GM12878 (cell line): ENCODE data around the gene MFN2. TPM values are rescaled to one million over a fixed set of nuclear protein-coding genes. Genes with fewer than 3 reads are reported as not detected.

Experiments used
- ATAC-seq: fragments of 200-7000 bp; cut with Tn5 transposase; 3 replicates; pipeline ENCODE4 v1.9.1; 2020; ENCODE audit warnings: mild to moderate bottlenecking, moderate library complexity
- BruUV-seq: library from RNA; stranded (reverse); fragments of 400-500 nt; replicated peaks from 2 replicates; lab custom pipeline; 2021; lab: Mats Ljungman, UMichigan
- CTCF ChIA-PET: fragments of 300-600 bp; sonication (Branson Sonifier 250); formaldehyde crosslinking; extraction: SDS; loops from one replicate; lab custom pipeline; 2021; ENCODE audit warnings: inconsistent platforms; lab: Yijun Ruan, JAX
- POLR2A ChIA-PET: fragments of 350-600 bp; formaldehyde crosslinking; extraction: SDS; loops from one replicate; lab custom pipeline; 2021; ENCODE audit warnings: inconsistent platforms; lab: Charles Lee
- RAD21 ChIA-PET: fragments of 300-600 bp; sonication (Branson Sonifier 250); formaldehyde crosslinking; loops from one replicate; lab custom pipeline; 2023; ENCODE audit warnings: antibody characterized with exemption; ENCODE audit not compliant: unreplicated experiment; lab: Charles Lee
- SMC1A ChIA-PET: fragments of 300-600 bp; sonication (Branson Sonifier 250); formaldehyde crosslinking; loops from one replicate; lab custom pipeline; 2023; ENCODE audit not compliant: unreplicated experiment, uncharacterized antibody; lab: Charles Lee
- DNase-seq: peaks from one replicate; pipeline ENCODE4 v3.0.0-alpha.2; 2011; ENCODE audit warnings: low read depth, low spot score
- FAIRE-seq: peaks from 3 replicates; lab custom pipeline; 2011; peaks lifted over from hg19 to GRCh38; lab: Jason Lieb, UNC
- H2AFZ ChIP-seq: 2 replicates; pipeline ENCODE4 v1.6.0; 2011; ENCODE audit warnings: low read depth, low read length, control low read depth; ENCODE audit not compliant: control insufficient read depth
- H3K27ac ChIP-seq: 2 replicates; pipeline ENCODE4 v1.5.1; 2011; ENCODE audit warnings: control low read depth; ENCODE audit not compliant: control insufficient read depth, insufficient read depth
- H3K27me3 ChIP-seq, 2 experiments: replicated peaks in 1 of 2; 2 replicates each; pipeline versions ENCODE4 v1.6.0 to v1.6.1; 2011; ENCODE audit warnings: low read length in 1 of 2; ENCODE audit not compliant: control insufficient read depth in 2 of 2, insufficient read depth in 2 of 2
- H3K36me3 ChIP-seq, 2 experiments: 2 replicates each; pipeline ENCODE4 v1.5.1; 2011; ENCODE audit warnings: low read length in 1 of 2; ENCODE audit not compliant: control insufficient read depth in 2 of 2, insufficient read depth in 2 of 2
- H3K4me1 ChIP-seq: 2 replicates; pipeline ENCODE4 v1.6.1; 2011; ENCODE audit warnings: mild to moderate bottlenecking, low read length, moderate library complexity, mixed read lengths; ENCODE audit not compliant: control insufficient read depth, insufficient read depth
- H3K4me2 ChIP-seq: 2 replicates; pipeline ENCODE4 v1.6.0; 2011; ENCODE audit warnings: control low read depth; ENCODE audit not compliant: control insufficient read depth, insufficient read depth
- H3K4me3 ChIP-seq: fragments of 200-600 bp; sonication (generic); 2 replicates; pipeline ENCODE4 v1.5.1; 2016
- H3K79me2 ChIP-seq: 2 replicates; pipeline ENCODE4 v1.6.0; 2011; ENCODE audit warnings: low read length; ENCODE audit not compliant: control insufficient read depth, insufficient read depth
- H3K9ac ChIP-seq: 2 replicates; pipeline ENCODE4 v1.8.0; 2011; ENCODE audit warnings: low read length, control low read depth, mixed read lengths; ENCODE audit not compliant: control insufficient read depth, insufficient read depth
- H3K9me3 ChIP-seq: replicated peaks from 3 replicates; pipeline ENCODE4 v1.5.1; 2011; ENCODE audit warnings: mild to moderate bottlenecking, low read length; ENCODE audit not compliant: control insufficient read depth, insufficient read depth
- H4K20me1 ChIP-seq: 2 replicates; pipeline ENCODE4 v1.6.0; 2011; ENCODE audit not compliant: control insufficient read depth, insufficient read depth
- ATF7 ChIP-seq: fragments of 450-650 bp; IDR thresholded peaks from 2 replicates; pipeline ENCODE4 v1.6.1; 2016; ENCODE audit warnings: low read depth, mild to moderate bottlenecking
- EZH2 ChIP-seq: IDR thresholded peaks from 2 replicates; pipeline ENCODE4 v1.6.1; 2012; ENCODE audit warnings: low read depth, mild to moderate bottlenecking, control low read depth, inconsistent platforms, low read length, borderline replicate concordance; ENCODE audit not compliant: control insufficient read depth
- FOXK2 ChIP-seq: fragments of 450-650 bp; IDR thresholded peaks from 2 replicates; pipeline ENCODE4 v1.6.1; 2017; ENCODE audit warnings: mild to moderate bottlenecking, moderate library complexity
- HDAC6 ChIP-seq: fragments of 200-600 bp; sonication (generic); IDR thresholded peaks from one replicate; pipeline ENCODE4 v1.8.0; 2017; ENCODE audit warnings: antibody characterized with exemption; ENCODE audit not compliant: unreplicated experiment
- JUND ChIP-seq: IDR thresholded peaks from 2 replicates; pipeline ENCODE4 v1.6.1; 2012; ENCODE audit warnings: low read depth, mild to moderate bottlenecking, low read length, improper control_type of control experiment, moderate library complexity
- NBN ChIP-seq: fragments of 450-650 bp; IDR thresholded peaks from 2 replicates; pipeline ENCODE4 v1.6.1; 2016
- NFXL1 ChIP-seq: fragments of 450-650 bp; IDR thresholded peaks from 2 replicates; pipeline ENCODE4 v1.6.1; 2017; ENCODE audit warnings: antibody characterized with exemption, mild to moderate bottlenecking, borderline replicate concordance
- NFYA ChIP-seq: IDR thresholded peaks from 2 replicates; pipeline ENCODE4 v1.6.1; 2011; ENCODE audit warnings: low read depth, mild to moderate bottlenecking, low read length, improper control_type of control experiment, borderline replicate concordance
- NR2C2 ChIP-seq: IDR thresholded peaks from 2 replicates; pipeline ENCODE4 v1.6.1; 2011; ENCODE audit warnings: borderline replicate concordance, low read depth; ENCODE audit not compliant: control insufficient read depth, insufficient read length
- POU2F2 ChIP-seq: IDR thresholded peaks from 3 replicates; pipeline ENCODE4 v1.6.1; 2011; ENCODE audit warnings: low read depth, mild to moderate bottlenecking, low read length, borderline replicate concordance
- SIN3A ChIP-seq: IDR thresholded peaks from 2 replicates; pipeline ENCODE4 v1.6.1; 2012; ENCODE audit warnings: low read depth, low read length, improper control_type of control experiment
- SIX5 ChIP-seq: IDR thresholded peaks from 2 replicates; pipeline ENCODE4 v1.6.1; 2011; ENCODE audit warnings: mild to moderate bottlenecking, low read depth, low read length, moderate library complexity; ENCODE audit not compliant: severe bottlenecking
- SMAD5 ChIP-seq: IDR thresholded peaks from 2 replicates; pipeline ENCODE4 v1.6.1; 2016; ENCODE audit warnings: antibody characterized with exemption, low read depth
- SUPT20H ChIP-seq: IDR thresholded peaks from 2 replicates; pipeline ENCODE4 v1.6.1; 2011; ENCODE audit warnings: low read depth, mild to moderate bottlenecking, low read length, moderate library complexity, borderline replicate concordance; ENCODE audit not compliant: control insufficient read depth
- TCF3 ChIP-seq: IDR thresholded peaks from 2 replicates; pipeline ENCODE4 v1.6.1; 2012; ENCODE audit warnings: low read depth, mild to moderate bottlenecking, low read length, borderline replicate concordance; ENCODE audit not compliant: insufficient read depth
- WGBS: methylation state at CpG from one replicate; pipeline ENCODE4 v1.1.6; 2016; ENCODE audit warnings: low lambda C conversion rate; ENCODE audit not compliant: insufficient replicate concordance, insufficient coverage; ENCODE audit errors: missing lambda C conversion rate; 5-methylcytosine and 5-hydroxymethylcytosine counted together
- in situ Hi-C: fragments of 300-500 bp; cut with MboI; formaldehyde crosslinking; loops from 9 replicates; pipeline ENCODE4 v1.14.3; 2018; ENCODE audit warnings: mixed read lengths
- intact Hi-C: fragments of 100-400 bp; cut with micrococcal nuclease; formaldehyde crosslinking; loops from one replicate; pipeline ENCODE4 v1.14.2; 2022; ENCODE audit not compliant: unreplicated experiment
- polyA plus RNA-seq, 11 experiments: library from polyadenylated mRNA; depleted of rRNA in 4 of 11; unstranded in 6 of 11; stranded (reverse) in 5 of 11; fragments of >200 nt; fragmentation: Nextera tagmentation in 4 of 11; fragmentation: Illumina TruSeq in 1 of 11; extraction: Ambion mirVana in 4 of 11; extraction: Trizol in 1 of 11; gene quantifications; 1 replicate in 1 of 11; 2 replicates in 10 of 11; pipeline versions ENCODE4 v1.2.1 to v1.2.3, GENCODE V29; 2011 to 2016; ENCODE audit warnings: inconsistent platforms in 2 of 11, missing spikeins in 2 of 11, low read depth in 1 of 11
- total RNA-seq, 4 experiments: library from RNA; depleted of rRNA in 3 of 4; stranded (reverse); fragments of >200 nt in 3 of 4; fragmentation: Illumina TruSeq in 1 of 4; extraction: Trizol in 1 of 4; gene quantifications; 2 replicates each; pipeline versions ENCODE4 v1.2.1 to v1.2.3, GENCODE V29; 2013 to 2021
- TF ChIP-seq, protein P1 (sequence below): fragments of 450-650 bp; IDR thresholded peaks from 2 replicates; pipeline ENCODE4 v1.6.1; 2017; ENCODE audit warnings: low read depth, mild to moderate bottlenecking, moderate library complexity
- TF ChIP-seq, protein P2 (sequence below): IDR thresholded peaks from 2 replicates; pipeline ENCODE4 v1.6.1; 2012; ENCODE audit warnings: low read depth, low read length, improper control_type of control experiment
- TF ChIP-seq, protein P3 (sequence below): IDR thresholded peaks from 2 replicates; pipeline ENCODE4 v1.6.1; 2012; ENCODE audit warnings: low read depth, low read length, improper control_type of control experiment
- TF ChIP-seq, protein P4 (sequence below): IDR thresholded peaks from 2 replicates; pipeline ENCODE4 v1.6.1; 2012; ENCODE audit warnings: low read length, inconsistent platforms

The MFN2 gene
- total and polyA plus RNA-seq, 10 of the 15 experiments (the other 5 are each of a cell fraction or from before 2014, with no cell fraction given), result 5.3 to 64.4 (median 48.1) TPM

DNA sequence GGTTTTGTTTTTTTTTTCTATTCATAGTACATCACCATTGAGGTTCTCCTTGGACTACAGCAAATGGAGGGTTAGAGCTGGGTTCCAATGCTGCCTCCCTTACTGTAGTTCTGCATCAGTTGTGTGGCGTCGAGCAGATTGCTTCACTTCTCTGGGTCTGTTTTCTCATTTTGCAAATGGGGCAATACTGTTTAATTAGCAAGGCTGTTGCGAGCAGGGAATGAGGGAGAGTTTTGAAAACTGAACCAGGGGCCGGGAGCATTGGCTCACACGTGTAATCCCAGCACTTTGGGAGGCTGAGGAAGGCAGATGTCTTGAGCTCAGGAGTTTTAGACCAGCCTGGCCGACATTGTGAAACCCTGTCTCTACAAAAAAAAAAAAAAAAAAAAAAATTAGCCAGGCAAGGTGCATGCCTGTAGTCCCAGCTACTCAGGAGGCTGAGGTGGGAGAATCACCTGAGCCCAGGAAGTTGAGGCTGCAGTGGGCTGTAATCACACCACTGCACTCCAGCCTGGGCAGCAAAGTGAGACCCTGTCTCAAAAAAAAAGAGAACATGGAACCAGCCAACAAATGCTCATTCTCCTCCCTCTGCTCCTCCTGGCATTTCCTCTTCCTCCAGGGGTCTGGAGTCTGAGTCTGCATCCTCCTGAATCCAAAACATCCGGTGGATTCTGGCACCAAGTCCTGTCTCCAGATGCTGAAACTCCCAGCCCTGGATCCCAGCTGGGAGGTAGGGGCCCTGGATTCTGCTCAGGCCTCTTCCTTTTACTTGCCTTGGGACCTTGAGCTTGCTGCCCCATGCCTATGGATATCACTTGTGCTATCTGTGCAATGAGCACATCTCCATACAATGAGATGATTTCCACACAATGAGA, 49.4 kb upstream of the MFN2 start:
- ChIA-PET POLR2A (interaction anchor here (0.5 to 4.2 kb wide), 6 partner anchors 16 to 691 kb away, joined by 3 to 37 read pairs (median 5); no protein-coding TSS in a partner anchor), CTCF (interaction anchor here (1.7 kb wide), 1 partner anchor 21 kb away, joined by 7 read pairs; no protein-coding TSS in a partner anchor), RAD21 (interaction anchor here (1.1 kb wide), 1 partner anchor 37 kb away, joined by 4 read pairs; no protein-coding TSS in a partner anchor), SMC1A (interaction anchor here (0.6 kb wide), 1 partner anchor 60 kb away, joined by 3 read pairs; no protein-coding TSS in a partner anchor)
- FAIRE-seq (no peak), DNase-seq (no peak), ATAC-seq (no peak)
- Histone ChIP-seq H3K4me2 (no peak overlapping the region), H3K36me3 (no peaks in the 10 kb centered on the region), H3K27me3 (no peaks in the 10 kb centered on the region), H3K79me2 (peaks cover 19% of the 10 kb centered on the region), H3K9me3 (no peaks in the 10 kb centered on the region), H3K9ac (no peak overlapping the region), H3K27ac (no peak overlapping the region), H3K4me3 (no peak overlapping the region), H3K4me1 (peaks cover 26% of the 10 kb centered on the region), H2AFZ (peak overlapping the region; percentile 37; the same call in 1 of the 2 replicates), H4K20me1 (no peaks in the 10 kb centered on the region)
- WGBS, result 70% methylated on average over 6 of the region's 7 CpGs
- in situ Hi-C loops, result no loop called here
- intact Hi-C loops, result no loop called here
- no TSS peak for BruUV-seq
- TF ChIP-seq, protein P1, sequence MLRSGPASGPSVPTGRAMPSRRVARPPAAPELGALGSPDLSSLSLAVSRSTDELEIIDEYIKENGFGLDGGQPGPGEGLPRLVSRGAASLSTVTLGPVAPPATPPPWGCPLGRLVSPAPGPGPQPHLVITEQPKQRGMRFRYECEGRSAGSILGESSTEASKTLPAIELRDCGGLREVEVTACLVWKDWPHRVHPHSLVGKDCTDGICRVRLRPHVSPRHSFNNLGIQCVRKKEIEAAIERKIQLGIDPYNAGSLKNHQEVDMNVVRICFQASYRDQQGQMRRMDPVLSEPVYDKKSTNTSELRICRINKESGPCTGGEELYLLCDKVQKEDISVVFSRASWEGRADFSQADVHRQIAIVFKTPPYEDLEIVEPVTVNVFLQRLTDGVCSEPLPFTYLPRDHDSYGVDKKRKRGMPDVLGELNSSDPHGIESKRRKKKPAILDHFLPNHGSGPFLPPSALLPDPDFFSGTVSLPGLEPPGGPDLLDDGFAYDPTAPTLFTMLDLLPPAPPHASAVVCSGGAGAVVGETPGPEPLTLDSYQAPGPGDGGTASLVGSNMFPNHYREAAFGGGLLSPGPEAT, result no peak
- TF ChIP-seq SUPT20H (no peak), SIN3A (no peak), FOXK2 (no peak), NBN (no peak), SMAD5 (no peak), NR2C2 (no peak), NFYA (no peak), JUND (no peak), NFXL1 (no peak), TCF3 (no peak), SIX5 (no peak), POU2F2 (no peak), EZH2 (no peak), HDAC6 (no peak), ATF7 (no peak)
- TF ChIP-seq, protein P2, sequence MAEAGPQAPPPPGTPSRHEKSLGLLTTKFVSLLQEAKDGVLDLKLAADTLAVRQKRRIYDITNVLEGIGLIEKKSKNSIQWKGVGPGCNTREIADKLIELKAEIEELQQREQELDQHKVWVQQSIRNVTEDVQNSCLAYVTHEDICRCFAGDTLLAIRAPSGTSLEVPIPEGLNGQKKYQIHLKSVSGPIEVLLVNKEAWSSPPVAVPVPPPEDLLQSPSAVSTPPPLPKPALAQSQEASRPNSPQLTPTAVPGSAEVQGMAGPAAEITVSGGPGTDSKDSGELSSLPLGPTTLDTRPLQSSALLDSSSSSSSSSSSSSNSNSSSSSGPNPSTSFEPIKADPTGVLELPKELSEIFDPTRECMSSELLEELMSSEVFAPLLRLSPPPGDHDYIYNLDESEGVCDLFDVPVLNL, result no peak
- TF ChIP-seq, protein P3, sequence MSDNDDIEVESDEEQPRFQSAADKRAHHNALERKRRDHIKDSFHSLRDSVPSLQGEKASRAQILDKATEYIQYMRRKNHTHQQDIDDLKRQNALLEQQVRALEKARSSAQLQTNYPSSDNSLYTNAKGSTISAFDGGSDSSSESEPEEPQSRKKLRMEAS, result no peak
- TF ChIP-seq, protein P4, sequence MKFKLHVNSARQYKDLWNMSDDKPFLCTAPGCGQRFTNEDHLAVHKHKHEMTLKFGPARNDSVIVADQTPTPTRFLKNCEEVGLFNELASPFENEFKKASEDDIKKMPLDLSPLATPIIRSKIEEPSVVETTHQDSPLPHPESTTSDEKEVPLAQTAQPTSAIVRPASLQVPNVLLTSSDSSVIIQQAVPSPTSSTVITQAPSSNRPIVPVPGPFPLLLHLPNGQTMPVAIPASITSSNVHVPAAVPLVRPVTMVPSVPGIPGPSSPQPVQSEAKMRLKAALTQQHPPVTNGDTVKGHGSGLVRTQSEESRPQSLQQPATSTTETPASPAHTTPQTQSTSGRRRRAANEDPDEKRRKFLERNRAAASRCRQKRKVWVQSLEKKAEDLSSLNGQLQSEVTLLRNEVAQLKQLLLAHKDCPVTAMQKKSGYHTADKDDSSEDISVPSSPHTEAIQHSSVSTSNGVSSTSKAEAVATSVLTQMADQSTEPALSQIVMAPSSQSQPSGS, result no peak
